Fibroblast of mammary gland (primary cell): ENCODE results near the gene ZNF695.
A peak's percentile ranks its signal among the peaks of the same experiment; 100 is the strongest.
"Not testable (repeated sequence)": the region's sequence is repeated elsewhere in the genome, so short reads cannot be mapped to it uniquely, and the experiment has no call there.

ENCODE experiments used
- DNase-seq: peaks from one replicate; pipeline ENCODE4 v3.0.0-alpha.2; 2010; ENCODE audit warnings: low read depth
- H3K4me3 ChIP-seq: 2 replicates; pipeline ENCODE4 v1.5.1; 2011; ENCODE audit warnings: low read depth, mild to moderate bottlenecking, low read length, moderate library complexity; ENCODE audit not compliant: control insufficient read depth
- TF ChIP-seq, protein P1 (sequence below): conservative IDR thresholded peaks from 2 replicates; pipeline ENCODE4 v1.5.1; 2011; ENCODE audit warnings: low read depth, low read length, inconsistent platforms; ENCODE audit not compliant: control insufficient read depth, insufficient read depth

ZNF695 gene

DNA sequence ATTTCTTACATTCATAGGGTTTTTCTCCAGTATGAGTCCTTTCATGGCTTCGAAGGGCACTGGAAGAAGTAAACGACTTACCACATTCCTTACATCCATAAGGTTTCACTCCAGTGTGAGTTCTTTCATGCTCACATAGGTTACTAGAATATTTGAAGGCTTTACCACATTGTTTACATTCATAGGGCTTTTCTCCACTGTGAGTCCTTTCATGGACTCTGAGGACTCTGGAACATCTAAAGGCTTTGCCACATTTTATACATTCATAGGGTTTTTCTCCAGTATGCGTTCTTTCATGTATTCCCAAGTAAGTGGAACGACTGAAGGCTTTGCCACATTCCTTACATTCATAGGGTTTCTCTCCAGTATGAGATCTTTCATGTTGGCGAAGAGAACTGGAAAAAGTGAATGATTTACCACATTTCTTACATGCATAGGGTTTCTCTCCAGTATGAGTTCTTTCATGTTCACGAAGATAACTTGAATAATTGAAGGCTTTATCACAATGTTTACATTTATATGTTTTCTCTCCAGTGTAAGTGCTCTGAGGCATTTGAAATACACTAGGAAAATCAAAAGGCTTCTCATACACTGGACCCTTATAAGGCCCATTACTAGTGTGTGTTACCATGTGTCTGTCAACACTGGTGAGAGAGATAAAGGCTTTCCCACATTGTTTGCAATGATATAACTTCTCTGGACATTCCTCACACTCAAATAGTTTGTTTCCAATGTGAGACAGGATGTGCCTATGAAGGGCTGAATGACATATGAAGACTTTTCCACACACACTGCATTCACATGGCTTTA, 29.9 kb upstream of the ZNF695 start:
- TF ChIP-seq, protein P1, sequence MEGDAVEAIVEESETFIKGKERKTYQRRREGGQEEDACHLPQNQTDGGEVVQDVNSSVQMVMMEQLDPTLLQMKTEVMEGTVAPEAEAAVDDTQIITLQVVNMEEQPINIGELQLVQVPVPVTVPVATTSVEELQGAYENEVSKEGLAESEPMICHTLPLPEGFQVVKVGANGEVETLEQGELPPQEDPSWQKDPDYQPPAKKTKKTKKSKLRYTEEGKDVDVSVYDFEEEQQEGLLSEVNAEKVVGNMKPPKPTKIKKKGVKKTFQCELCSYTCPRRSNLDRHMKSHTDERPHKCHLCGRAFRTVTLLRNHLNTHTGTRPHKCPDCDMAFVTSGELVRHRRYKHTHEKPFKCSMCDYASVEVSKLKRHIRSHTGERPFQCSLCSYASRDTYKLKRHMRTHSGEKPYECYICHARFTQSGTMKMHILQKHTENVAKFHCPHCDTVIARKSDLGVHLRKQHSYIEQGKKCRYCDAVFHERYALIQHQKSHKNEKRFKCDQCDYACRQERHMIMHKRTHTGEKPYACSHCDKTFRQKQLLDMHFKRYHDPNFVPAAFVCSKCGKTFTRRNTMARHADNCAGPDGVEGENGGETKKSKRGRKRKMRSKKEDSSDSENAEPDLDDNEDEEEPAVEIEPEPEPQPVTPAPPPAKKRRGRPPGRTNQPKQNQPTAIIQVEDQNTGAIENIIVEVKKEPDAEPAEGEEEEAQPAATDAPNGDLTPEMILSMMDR, result no peak
- H3K4me3 ChIP-seq, result no peak overlapping the region
- no peak for DNase-seq

DNA sequence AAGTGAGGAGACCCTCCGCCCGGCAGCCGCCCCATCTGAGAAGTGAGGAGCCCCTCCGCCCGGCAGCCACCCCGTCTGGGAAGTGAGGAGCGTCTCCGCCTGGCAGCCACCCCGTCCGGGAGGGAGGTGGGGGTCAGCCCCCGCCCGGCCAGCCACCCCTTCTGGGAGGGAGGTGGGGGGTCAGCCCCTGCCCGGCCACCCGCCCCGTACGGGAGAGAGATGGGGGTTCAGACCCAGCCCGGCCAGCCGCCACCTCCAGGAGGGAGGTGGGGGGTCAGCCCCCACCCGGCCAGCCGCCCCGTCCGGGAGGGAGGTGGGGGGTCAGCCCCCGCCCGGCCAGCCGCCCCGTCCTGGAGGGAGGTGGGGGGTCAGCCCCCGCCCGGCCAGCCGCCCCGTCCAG, 24.4 kb upstream of the ZNF695 start:
- DNase-seq, H3K4me3 ChIP-seq: not testable (repeated sequence)

DNA sequence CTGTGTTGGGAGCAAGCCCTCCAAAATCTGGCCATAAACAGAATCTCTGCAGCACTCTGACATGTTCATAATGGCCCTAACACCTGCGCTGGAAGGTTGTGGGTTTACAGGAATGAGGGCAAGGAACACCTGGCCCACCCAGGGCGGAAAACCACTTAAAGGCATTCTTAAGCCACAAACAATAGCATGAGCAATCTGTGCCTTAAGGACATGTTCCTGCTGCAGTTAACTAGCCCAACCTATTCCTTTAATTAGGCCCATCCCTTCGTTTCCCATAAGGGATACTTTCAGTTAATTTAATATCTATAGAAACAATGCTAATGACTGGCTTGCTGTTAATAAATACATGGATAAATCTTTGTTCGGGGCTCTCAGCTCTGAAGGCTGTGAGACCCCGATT, 16.8 kb upstream of the ZNF695 start:
- not testable (repeated sequence) for DNase-seq

DNA sequence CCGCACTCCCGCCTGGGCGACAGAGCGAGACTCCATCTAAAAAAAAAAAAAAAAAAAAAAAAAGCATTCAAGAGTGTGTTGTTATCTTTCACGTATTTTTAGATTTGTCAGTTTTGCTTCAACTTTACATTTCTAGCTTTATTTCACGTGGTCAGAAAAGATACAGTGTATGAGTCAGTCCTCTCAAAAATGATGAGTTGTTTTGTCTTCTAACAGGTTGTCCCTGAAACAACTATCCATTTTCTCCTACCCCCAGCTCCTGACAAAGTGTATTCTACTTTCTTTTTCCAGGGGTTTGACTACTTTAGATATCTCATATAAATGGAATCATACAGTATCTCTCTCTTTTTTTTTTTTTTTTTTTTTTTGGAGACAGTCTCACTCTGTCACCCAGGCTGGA, 5.5 kb upstream of the ZNF695 start:
- TF ChIP-seq, protein P1, result no peak

More for the DNA sequence above, 16.8 kb upstream of the ZNF695 start:
- H3K4me3 ChIP-seq, result not testable (repeated sequence)

DNA sequence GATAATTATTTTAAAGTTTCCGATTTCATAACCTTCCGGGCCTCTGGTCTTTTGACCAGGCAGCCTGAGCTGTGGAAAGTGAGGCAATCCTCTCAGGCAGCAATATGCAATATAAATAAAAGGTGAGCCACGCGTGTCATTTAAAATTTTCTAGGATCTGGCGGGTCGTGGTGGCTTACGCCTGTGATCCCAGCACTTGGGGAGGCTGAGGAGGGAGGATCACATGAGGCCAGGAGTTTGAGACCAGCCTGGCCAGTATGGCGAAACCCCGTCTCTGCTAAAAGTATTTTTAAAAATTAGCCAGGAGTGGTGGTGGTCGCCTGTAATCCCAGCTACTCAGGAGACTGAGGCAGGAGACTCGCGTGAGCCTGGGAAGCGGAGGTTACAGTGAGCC, 546 bp upstream of the ZNF695 start:
- no peak for DNase-seq
- TF ChIP-seq, protein P1, result no peak
- H3K4me3 ChIP-seq, result peak overlapping the region; percentile 90

More for the DNA sequence above, 5.5 kb upstream of the ZNF695 start:
- no peak overlapping the region for H3K4me3 ChIP-seq
- DNase-seq, result no peak

DNA sequence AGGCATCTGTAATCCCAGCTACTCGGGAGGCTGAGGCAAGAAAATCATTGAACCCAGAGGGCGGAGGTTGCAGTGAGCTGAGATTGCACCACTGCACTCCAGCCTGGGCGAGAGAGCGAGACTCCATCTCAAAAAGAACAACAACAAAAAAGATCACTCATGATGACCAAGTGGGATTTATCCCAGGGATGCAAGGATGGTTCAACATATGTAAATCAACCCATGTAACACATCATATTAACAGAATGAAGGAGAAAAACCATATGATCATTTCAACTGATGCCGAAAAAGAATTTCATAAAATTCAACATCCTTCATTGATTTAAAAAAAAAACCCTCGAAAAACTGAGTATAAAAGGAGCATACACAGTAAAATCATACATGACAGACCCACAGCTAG, 3.8 kb downstream of the ZNF695 start:
- H3K4me3 ChIP-seq, DNase-seq: not testable (repeated sequence)

DNA sequence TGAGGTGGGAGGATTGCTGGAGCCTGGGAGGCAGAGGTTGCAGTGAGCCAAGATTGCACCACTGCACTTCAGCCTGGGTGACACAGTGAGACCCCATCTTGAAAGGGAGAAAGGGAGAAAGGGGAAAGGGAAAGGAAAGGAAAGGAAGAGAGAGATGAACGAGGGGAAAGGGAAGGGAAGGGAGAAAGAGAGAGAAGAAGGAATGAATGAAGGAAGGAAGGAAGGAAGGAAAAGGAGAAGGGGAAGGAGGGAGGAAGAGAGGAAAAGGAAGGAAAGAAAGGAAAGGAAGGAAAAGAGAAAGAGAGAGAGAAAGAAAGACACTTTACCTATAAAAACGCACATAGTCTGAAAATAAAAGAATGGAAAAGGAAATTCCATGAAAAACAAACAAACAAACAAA, 18.0 kb downstream of the ZNF695 start:
- TF ChIP-seq, protein P1, result no peak
- DNase-seq, result no peak
- no peak overlapping the region for H3K4me3 ChIP-seq

DNA sequence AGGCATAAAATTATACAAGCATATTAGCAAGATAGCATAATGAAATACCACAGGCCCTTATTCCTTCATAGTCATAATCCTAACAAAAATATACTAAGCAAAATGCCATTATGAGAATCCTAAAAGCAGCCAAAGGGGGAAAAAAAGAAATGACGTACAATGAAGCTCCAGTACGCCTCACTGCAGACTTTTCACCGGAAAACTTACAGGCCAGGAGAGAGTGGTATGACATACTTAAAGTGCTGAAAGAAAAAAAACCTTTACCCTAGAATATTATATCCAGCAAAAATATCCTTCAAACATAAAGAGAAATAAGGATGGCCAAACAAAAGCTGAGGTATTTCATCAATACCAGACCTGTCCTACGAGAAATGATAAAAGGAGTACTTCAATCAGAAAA, 19.5 kb downstream of the ZNF695 start:
- no peak for DNase-seq
- TF ChIP-seq, protein P1, result no peak
- H3K4me3 ChIP-seq, result no peak overlapping the region
